GM10266 (cell line): ENCODE data around the gene SPAG5.

Experiments used
- DNase-seq: peaks from one replicate; pipeline ENCODE4 v3.0.0; 2012; ENCODE audit errors: extremely low spot score
- TF ChIP-seq, protein P1 (sequence below): IDR thresholded peaks from 2 replicates; pipeline ENCODE4 v1.5.1; 2012; ENCODE audit warnings: mild to moderate bottlenecking, low read depth; ENCODE audit not compliant: control insufficient read depth, insufficient read depth; ENCODE audit errors: missing control alignments

The SPAG5 gene

DNA sequence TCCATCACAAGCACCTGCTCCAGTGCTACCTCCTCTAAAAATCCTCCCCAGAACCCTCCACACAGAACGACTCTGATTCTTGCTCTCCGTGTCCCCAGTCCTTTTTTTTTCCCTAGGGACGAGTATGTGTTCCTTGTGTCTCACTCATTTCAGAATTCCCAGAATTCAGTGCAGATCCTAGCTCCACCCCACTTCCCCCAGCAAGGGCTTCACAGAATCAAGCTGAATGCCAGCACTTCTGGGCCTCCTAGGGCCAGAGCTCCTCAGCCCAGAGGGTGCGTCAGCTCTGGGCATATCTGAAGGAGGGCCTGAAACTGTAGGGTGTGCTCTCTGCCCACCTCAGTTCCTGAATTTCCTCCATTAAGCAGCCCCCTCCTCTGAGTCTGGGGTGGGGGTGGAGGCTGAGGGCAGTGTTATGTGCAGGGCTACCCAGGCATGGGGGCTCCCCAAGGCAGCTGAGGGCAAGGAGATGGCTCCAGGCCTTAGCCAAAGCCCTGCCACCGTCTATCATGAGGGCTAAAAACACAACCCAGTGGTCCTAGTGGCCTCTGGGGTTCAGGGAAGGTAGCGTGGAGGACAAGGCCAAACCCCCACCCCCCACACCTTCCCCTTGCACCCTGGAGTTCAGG is 52.9 kb downstream of the SPAG5 start:
- TF ChIP-seq, protein P1, sequence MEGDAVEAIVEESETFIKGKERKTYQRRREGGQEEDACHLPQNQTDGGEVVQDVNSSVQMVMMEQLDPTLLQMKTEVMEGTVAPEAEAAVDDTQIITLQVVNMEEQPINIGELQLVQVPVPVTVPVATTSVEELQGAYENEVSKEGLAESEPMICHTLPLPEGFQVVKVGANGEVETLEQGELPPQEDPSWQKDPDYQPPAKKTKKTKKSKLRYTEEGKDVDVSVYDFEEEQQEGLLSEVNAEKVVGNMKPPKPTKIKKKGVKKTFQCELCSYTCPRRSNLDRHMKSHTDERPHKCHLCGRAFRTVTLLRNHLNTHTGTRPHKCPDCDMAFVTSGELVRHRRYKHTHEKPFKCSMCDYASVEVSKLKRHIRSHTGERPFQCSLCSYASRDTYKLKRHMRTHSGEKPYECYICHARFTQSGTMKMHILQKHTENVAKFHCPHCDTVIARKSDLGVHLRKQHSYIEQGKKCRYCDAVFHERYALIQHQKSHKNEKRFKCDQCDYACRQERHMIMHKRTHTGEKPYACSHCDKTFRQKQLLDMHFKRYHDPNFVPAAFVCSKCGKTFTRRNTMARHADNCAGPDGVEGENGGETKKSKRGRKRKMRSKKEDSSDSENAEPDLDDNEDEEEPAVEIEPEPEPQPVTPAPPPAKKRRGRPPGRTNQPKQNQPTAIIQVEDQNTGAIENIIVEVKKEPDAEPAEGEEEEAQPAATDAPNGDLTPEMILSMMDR, result no peak
- DNase-seq, result no peak

DNA sequence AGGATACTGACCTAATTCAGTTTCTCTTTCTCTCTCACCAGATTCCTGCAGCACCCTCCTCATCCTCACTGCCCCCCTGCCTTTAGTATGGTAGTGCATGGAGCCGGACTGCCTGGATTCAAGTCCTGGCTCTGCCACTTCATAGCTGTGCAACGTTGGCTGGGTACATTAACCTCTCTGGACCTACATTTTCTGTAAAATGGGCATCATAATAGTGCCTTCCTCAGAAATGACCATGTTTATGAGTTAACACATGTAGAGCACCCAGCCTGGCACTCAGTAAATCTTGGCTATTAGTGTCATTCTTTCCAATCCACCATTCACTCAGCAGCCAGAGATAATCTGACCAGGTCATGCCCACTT is 53.7 kb downstream of the SPAG5 start:
- DNase-seq, result no peak
- TF ChIP-seq, protein P1, result no peak

DNA sequence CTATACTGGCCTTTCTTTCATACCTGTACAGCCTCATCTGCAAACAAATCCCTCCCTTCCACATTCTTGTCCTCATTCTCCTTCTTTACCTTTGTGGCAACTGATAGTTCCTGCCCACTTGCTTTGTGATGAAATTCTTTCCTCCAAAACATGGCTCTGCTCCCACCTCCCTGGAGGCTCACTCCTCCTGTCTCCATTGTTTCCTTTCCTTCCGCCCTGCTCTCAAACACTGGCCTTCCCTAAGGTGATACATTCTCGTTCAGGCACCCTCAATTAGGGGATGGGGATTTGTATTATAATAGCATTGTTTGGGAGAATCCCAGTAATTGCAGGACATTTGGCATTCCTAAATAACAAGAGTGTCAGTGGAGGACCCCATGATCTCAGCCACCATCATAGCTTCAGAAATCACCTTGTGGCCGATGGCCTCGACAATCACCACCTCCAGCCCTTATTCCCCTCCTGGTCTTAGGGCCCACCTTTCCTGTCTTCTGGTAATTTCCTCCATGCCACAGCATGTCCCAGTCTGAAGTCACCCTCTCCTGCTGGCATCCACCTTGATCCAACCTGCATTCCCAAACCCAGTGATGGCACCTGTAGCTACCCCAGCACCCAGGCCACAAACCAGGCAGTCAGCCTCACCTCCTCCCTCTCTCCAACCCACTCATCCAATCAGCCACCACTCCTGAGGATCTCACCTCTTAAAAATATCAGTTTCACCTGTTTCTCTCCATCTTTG is 54.3 kb downstream of the SPAG5 start:
- no peak for DNase-seq
- TF ChIP-seq, protein P1, result no peak

DNA sequence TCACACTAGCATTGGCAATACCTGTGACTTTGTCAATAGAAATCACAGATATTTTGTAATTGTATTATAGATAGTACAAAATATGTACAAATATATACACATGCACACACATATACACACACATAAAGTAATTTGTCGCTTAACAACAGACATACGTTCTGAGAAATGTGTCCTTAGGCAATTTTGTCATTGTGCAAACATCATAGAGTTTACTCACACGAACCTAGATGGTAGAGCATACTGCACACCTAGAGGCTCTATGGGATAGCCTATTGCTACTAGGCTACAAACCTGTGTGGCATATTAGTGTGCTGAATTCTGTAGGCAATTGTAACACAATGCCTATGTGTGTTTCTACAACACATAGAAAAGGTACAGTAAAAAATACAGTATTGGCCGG is 57.4 kb downstream of the SPAG5 start:
- no peak for DNase-seq
- TF ChIP-seq, protein P1, result no peak

DNA sequence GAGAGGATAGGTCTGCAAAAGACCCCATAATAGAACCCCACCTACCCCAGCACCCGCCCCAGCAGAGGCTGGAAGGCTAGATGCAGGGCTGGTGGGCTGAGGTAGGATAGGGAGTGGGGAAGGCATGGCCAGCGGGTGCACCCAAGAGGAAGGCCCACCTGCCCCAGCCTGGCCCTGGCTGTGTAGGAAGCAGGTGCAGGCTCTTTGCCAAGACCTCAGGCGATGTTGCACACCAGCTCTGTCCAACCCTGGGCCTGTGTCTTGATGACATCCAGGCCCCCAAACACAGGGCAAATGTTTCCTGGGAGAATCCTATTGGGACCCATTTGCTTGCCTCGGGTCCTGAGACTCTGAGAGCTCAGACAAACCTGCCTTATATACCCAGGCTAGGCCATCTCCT is 58.6 kb downstream of the SPAG5 start:
- TF ChIP-seq, protein P1, result no peak

DNA sequence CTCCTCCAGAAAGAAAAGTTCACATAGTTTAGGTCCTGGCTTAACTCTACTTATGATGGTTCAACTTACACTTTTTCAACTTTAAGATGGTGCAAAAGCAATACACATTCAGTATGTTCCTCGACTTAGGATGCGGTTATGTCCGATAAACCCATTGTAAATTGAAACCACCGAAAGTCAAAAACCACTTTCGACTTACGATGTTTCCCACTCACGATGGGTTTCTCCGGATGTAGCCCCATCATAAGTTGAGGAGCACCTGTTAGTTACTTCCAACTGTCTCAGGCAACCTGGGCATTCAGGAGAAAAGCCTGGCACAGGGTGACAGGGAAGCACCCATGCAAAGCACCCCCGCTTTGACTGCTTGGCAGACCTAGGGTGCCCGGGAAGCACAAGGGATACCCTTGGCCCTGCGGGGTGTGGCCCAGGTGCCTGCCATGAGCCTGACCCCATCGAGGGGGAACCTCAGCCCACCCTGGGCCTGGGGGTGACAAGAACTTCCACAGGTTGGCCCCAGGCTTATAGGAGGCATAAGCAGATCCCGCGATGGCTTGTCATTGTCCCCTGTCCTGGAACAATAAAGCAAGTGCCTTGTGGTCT is 60.4 kb downstream of the SPAG5 start:
- TF ChIP-seq, protein P1, result no peak
- DNase-seq, result no peak

More for the DNA sequence above, 58.6 kb downstream of the SPAG5 start:
- no peak for DNase-seq

DNA sequence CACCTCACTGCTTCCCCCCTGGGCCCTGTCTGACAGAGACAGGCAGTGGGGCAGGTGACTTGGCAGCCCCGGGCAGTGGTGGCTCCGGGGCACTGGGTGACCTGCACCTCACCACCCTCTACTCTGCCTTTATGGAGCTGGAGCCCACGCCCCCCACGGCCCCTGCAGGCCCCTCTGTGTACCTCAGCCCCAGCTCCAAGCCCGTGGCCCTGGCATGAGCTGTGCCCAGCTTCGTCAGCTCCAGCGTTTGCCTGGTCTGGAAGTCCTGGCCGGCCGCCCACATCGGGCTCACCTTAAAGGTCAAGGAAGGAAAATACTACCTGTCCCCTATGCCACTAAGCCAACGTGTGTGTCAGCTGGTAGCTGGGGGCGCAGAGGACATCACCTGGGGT is 61.6 kb downstream of the SPAG5 start:
- TF ChIP-seq, protein P1, result no peak
- DNase-seq, result no peak
